Hepatocyte (in vitro differentiated cells): ENCODE data around the gene GALNT11.

ENCODE experiments used
- EZH2 ChIP-seq: fragments of 200-600 bp; sonication (generic); IDR thresholded peaks from 2 replicates; pipeline ENCODE4 v1.6.1; 2016; ENCODE audit warnings: antibody characterized with exemption, mild to moderate bottlenecking, borderline replicate concordance
- EZH2phosphoT487 ChIP-seq: fragments of 200-600 bp; sonication (generic); IDR thresholded peaks from one replicate; pipeline ENCODE4 v1.6.1; 2018; ENCODE audit warnings: antibody characterized with exemption, mild to moderate bottlenecking, low read depth, moderate library complexity; ENCODE audit not compliant: unreplicated experiment, severe bottlenecking
- TF ChIP-seq, protein P1 (sequence below): fragments of 200-600 bp; sonication (generic); IDR thresholded peaks from 2 replicates; pipeline ENCODE4 v1.5.1; 2016; ENCODE audit warnings: antibody characterized with exemption, mild to moderate bottlenecking; ENCODE audit not compliant: poor library complexity

DNA sequence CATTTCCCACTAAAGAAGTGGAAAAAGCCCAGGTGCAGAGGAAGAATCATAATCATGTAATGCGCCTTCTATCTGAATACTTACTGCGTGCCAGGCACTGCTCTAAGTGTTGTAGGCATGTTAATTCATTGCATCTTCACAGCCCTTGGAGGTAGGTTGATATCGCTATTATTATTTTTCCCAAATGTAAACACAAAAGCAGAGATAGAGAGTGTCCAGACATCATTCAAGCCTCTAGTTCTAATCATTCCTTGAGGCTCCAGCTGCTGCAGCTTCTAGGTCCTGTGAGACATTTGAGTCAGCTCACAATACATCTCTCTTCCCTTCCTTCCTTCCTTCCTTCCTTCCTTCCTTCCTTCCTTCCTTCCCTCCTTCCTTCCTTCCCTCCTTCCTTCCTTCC, 44.3 kb upstream of the GALNT11 start:
- TF ChIP-seq, protein P1, sequence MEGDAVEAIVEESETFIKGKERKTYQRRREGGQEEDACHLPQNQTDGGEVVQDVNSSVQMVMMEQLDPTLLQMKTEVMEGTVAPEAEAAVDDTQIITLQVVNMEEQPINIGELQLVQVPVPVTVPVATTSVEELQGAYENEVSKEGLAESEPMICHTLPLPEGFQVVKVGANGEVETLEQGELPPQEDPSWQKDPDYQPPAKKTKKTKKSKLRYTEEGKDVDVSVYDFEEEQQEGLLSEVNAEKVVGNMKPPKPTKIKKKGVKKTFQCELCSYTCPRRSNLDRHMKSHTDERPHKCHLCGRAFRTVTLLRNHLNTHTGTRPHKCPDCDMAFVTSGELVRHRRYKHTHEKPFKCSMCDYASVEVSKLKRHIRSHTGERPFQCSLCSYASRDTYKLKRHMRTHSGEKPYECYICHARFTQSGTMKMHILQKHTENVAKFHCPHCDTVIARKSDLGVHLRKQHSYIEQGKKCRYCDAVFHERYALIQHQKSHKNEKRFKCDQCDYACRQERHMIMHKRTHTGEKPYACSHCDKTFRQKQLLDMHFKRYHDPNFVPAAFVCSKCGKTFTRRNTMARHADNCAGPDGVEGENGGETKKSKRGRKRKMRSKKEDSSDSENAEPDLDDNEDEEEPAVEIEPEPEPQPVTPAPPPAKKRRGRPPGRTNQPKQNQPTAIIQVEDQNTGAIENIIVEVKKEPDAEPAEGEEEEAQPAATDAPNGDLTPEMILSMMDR: no peak
- TF ChIP-seq EZH2 (no peak), EZH2phosphoT487 (no peak)
